SKM-1 treated with dmso at 0.1 percent for 144 hours (cell line): Measurements from ENCODE around the gene FER.
"Not testable (repeated sequence)": the region's sequence is repeated elsewhere in the genome, so short reads cannot be mapped to it uniquely, and the experiment has no call there.

Experiments
- DNase-seq: peaks from one replicate; lab custom pipeline; 2025; ENCODE audit not compliant: unreplicated experiment; lab: John Stamatoyannopoulos, UW

FER gene

DNA sequence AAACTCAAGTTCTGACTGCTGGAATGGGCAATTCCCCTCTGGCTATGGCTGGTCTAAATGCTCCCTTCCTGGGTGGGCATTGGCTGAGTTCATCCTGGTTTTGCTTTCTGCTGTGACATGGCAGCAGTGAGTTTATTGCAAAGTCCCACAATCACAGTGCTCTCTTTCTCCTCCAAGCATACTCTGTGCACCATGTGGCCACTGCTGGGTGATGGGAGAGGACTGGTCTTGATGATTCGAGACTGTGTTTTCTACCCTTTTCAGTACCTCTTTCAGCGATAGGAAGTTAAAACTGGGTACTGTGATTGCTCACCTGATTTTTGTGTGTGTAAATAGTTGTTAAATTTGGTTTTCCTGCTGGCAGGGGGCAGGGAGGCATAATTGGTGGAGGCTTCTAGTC, 49.7 kb downstream of the FER start:
- DNase-seq: no peak

DNA sequence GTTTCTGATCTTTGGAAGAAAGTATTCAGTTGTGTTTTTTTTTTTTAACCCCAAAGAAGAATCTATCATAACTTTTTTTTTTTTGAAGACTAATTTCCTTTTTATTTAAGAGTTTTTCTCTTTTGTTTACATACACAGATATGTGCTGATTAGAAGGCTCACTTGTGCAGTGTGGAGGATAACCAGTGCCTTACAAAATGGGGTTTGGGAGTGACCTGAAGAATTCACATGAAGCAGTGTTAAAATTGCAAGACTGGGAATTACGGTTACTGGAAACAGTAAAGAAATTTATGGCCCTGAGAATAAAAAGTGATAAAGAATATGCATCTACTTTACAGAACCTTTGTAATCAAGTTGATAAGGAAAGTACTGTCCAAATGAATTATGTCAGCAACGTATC, 50.3 kb downstream of the FER start:
- no peak for DNase-seq

DNA sequence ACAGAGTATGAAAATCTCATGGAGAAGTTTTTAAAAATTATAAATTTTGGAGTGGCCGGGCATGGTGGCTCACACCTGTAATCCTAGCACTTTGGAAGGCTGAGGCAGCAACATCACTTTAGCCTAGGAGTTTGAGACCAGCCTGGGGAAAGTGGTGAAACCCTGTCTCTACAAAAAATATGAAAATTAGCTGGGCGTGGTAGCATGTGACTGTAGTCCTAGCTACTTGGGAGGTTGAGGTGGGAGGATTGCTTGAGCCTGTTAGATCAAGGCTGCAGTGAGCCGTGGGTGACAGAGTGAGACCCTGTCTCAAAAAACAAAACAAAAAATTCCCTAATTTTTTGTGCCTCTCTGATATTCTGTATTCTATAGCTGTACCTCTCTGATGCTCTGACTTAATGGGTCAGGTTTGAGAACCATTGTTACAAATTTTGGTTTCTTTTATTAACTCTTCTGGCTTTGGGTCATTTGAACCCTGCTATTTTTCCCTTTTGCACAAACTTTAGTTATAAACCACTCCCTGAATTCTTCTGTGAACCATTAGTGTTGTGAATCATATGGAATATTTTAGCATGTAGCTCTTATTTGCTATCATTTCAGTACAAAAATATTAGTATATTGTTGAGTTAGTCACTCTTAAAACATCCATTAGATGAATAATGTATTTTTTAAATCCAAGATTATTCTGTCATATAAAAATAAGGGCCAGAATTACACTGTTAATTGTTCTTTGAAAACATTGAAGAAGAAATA, 51.0 kb downstream of the FER start:
- no peak for DNase-seq

DNA sequence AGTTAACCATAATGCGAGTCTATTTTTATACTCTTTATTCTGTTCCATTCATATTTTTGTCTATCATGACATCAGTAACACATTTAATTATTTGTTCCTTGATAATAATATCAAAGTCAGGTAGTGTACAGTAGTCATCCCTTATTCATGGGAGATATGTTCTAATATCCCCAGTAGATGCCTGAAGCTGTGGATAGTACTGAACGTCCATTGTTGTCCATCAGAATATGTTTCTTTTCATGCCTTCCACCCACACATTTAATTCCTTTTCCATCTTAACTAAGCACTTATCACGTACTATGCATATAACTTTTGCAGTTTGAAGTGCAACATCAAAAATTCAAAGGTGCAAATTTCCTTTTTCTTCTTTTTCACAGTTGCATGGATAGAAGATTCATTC, 53.6 kb downstream of the FER start:
- no peak for DNase-seq

DNA sequence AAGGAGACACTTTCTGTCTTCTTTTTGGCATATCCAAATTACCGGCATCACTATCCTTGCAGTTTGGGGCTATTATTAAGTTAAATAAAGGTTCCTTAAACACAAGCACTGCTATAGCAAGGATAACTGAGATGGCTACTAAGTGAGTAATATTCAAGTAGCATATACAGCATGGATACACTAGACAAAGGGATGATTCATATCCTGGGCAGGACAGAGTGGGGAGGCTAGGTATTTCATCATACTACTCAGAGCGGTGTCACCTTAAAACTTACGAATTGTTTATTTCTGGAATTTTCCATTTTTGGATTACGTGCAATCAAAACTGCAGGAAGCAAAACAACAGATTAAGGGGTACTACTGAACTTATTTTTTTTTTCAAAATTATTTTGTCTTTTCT, 54.1 kb downstream of the FER start:
- DNase-seq: peak; percentile 1

DNA sequence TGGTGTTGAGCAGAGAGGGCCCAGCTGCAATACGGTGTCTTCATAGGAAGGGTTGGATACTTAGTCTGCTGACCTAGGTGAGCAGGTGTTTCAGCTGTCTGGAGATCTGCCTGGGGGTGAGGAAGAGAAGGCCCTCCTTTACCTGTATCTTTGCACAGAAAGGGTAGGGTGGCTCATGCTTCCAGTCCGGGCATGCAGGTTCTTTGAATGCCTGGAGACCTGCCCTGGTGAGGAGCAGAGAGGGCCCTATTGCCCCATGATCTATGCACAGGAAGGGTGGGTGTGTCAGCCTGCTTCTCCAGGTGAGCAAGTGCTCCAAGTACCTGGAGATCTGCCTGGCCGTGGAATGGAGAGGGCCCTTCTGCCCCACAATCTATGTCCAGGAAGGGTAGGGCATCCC, 63.0 kb downstream of the FER start:
- DNase-seq: no peak

DNA sequence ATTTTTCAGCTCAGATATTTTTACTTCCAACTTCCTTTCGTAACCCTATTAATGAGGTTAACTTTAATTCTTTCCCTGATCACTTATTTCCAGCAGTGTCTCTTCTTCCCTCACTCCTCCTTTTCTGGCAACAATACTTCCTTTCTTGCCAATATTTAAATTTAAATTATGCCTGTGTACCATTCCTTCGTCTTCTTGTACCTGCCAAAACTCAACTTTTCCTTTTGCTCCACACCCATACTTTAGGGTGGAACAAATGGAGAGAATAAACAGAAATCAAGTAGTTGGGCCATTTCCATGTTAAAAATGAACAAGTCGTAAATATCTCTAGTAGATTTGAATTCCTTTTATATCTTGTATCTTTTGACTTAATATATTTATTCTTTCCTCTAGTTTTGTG, 66.0 kb downstream of the FER start:
- DNase-seq: no peak

DNA sequence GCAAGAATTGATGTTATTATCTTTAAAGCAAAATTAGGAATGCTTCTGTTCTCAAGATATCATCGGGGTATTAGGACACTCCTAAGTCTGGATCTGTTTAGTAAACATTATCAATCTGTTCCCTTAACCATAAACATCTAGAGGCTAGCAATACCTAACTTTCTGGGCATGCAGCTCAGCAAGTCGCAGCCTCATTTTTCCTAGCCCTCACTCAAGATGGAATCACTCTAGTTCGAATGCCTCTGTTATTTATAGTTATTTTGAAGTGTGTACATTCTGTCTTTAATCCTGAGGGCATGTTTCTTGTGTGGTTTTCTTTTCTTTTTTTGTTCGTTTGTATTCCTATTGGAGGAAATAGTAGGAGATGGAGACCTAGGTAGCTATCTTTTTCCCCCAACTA, 66.9 kb downstream of the FER start:
- DNase-seq: no peak

DNA sequence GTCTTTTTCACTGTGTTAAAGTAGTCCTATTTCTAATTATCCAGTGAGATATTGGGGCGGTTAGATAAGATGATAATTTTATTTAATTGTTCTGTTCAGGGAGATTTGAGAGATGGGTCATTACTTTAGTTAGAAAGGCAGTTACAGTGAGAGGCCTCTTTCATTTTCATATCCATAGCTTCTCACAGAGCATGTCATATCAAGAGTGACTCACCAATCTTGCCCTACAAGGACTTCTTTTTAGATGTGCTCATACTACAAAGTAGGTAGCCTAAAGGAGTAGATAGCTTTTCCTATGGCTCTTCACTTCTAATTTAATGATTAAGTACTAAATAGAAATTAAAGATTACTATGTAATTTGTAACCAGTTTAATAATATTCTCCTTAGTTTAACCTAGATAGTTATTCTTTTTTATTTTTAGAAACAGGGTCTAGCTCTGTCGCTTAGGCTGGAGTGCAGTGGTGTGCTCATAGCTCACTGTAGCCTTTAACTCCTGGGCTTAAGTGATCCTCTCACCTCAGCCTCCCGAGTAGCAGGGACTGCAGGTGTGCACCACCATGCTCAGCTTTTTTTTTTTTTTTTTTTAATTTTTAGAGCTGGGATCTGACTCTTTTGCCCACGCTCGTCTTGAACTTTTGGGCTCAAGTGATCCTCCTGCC, 71.0 kb downstream of the FER start:
- no peak for DNase-seq

DNA sequence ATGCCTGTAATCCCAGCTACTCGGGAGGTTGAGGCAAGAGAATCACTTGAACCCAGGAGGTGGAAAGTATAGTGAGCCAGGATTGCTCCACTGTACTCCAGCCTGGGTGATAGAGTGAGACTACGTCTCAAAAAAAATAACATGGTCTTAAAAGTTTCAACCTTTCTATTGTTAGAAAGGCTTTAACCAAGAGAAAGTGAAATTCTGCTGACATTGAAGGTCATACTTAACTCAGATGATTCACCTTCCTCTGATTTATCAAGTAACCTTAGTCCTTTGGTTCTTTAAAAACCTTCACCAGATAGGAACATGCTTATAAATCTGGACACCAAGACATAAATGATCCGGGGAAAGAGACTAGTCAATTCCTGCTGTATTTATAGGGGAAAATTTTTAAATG, 73.3 kb downstream of the FER start:
- DNase-seq: no peak

DNA sequence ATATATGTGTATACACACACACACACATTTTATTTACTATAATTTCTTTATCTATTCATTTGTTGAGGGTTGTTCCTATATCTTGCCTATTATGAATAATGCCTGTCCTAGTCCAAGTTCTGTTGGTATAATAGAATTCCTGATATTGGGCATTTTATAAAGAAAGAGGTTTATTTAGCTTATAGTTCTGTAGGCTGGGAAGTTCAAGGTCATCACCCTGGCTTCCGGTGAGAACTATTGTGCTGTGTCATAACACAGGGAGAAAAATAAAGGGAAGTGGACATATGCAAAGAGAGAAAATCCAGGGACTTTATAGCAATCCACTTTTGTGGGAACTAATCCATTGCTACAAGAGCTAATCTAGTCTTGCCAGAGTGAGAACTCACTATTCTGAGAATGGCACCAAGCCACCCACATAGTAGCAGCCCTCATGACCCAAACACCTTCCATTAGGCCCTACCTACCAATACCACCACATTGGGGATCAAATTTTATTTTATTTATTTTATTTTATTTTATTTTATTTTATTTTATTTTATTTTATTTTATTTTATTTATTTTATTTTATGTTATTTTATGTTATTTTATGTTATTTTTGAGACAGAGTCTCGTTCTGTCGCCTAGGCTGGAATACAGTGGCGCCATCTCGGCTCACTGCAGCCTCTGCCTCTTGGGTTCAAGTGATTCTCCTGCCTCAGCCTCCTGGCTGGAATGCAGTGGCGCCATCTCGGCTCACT, 74.7 kb downstream of the FER start:
- no peak for DNase-seq

DNA sequence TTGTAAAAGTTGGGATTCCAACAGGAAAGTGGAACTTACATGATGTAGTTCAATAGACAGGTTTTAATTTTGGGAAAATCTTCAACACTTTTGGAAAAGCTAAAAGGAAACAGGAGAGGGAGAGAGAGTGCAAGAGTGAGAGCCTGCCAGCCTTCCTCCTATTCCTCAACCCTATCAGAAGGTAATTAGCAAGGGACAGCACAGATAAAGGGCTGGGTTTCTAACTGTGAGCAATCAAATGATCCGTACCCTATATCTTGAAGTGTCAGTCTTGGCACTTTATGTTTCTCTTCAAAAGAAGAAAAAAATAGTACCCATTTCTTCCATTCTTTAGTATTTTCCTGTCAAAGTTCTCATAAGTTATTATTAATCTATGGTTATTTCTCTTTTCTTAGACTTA, 79.4 kb downstream of the FER start:
- DNase-seq: no peak

DNA sequence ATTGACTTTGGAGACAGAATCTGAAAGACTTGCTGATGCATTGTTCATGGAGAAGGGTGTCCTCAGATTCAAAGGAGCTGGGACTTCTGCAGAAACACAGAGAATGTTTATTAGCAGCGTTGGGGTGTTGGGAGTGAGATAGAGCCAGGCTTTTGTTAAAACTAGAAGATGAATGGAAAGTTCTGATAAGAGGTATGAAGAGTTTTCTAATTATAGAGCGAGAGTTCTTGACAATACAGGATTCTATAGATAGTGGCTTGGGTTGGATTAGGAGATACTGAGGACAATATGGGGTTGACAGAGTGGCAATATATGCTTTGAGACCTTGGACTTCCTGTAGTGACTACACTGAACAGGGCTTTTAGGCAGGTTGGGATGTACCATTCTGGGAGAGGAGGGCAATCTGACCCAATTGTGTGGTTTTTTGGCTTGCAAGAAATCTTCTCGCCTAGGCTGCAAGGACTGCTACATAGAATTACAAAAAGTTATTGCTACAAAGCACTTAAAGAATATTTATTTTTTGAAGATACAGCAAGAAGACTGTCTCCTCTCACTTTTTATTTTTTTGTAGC, 83.1 kb downstream of the FER start:
- no peak for DNase-seq

DNA sequence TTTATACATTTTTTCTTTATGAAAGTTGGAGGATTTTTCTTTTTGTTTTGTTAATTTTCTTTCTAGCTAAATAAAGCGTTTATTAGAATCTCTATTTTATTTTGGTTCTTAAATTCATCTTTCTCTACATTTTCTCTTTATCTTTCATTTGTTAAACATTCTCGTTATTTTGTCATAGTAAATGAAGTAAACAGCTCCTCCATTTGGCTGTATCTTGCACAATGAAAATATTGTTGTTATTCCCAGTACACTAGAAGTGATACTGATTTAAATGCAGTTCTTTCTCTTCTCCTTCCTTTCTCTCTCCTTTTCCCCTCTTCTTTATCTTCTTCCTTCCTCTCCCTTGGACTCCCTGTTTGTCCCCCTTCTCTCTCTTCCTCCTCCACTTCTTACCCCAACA, 88.8 kb downstream of the FER start:
- no peak for DNase-seq

DNA sequence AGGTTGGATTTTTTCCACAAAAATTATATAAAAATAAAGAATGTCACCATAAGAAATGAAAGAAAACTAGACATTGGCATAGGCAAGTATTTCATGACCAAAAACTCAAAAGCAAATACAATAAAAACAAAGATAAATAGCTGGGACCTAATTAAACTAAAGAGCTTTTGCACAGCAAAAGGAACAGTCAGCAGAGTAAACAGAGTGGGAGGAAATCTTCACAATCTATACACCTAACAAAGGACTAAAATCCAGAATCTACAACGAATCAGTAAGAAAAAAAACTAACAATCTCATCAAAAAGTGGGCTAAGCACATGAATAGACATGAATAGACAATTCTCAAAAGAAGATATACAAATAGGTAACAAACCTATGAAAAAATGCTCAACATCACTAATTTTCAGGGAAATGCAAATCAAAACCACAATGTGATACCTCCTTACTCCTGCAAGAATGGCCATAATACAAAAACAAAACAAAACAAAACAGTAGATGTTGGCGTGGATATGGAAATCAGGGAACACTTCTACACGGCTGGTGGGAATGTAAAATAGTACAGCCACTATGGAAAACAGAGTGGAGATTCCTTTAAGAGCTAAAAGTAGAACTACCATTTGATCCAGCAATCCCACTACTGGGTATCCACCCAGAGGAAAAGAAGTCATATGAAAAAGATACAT, 94.7 kb downstream of the FER start:
- not testable (repeated sequence) for DNase-seq

DNA sequence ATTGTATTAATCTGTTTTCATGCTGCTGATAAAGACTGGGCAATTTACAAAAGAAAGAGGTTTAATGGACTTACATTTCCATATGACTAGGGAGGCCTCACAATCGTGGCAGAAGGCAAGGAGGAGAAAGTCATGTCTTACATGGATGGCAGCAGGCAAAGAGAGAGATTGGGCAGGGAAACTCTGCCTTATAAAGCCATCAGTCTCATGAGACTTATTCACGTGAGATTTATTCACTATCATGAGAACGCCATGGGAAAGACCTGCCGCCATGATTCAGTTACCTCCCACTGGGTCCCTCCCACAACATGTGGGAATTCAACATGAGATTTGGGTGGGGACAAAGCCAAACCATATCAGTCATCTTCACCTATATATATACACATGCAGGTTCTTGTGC, 103.4 kb downstream of the FER start:
- DNase-seq: not testable (repeated sequence)

DNA sequence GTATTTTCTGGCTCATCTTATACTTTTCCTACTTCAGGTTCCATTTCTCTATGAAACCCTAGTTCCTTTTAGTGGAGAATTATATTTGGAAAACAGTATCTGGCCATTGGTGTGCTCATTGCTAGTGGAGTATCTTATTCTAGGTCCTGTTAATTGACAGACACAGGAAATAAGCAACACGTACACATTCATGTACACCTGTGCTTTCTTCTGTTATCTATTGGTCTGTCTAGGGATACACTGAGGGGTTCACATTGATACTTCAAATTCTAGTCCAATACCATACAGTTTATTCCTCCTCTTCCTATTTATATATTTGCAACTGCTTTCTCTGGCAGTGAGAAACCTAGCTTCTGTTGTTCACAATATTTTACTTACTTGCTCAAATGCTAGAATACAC, 110.2 kb downstream of the FER start:
- DNase-seq: no peak

DNA sequence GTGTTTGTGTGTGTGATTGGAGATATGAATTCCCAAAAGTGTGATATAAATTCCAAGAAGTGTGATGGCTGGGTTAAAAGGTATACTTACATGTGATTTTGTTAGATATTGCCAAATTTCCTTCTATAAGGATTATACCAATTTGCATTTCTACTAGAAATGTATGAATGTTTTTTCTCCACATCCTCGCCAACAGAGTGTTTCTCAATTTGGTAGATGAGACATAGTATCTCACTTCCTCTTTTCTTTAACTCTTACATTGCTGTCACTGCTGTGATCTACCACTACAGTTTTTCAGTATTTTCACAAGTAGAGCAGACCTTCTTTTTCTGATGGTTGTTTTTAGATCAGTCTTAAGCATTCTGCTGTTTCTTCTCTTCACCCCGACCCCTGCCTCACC, 111.3 kb downstream of the FER start:
- DNase-seq: peak; percentile 90

DNA sequence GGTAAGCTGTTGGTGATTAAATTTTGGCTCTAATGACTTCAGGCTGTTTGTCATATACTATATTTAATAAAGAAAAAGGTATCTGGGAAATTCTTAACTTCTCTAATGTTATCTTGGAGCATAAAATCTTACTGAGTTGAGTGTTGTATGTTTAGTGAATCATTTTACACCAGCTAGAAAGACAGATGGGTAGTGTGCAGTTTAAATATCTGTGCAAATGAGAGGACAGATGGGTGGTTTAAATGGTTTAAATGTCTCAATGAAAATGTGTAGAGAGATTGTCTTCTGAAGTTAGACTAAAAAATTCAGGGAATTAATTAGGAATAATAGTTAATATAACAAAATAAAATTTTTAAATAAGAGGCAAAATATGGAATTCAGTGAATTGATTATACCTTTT, 114.5 kb downstream of the FER start:
- DNase-seq: no peak

DNA sequence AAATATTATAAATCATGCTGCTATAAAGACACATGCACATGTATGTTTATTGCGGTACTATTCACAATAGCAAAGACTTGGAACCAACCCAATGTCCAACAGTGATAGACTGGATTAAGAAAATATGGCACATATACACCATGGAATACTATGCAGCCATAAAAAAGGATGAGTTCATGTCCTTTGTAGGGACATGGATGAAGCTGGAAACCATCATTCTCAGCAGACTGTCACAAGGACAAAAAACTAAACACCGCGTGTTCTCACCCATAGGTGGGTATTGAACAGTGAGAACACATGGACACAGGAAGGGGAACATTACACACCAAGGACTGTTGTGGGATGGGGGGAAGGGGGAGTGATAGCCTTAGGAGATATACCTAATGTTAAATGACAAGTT, 118.4 kb downstream of the FER start:
- not testable (repeated sequence) for DNase-seq

DNA sequence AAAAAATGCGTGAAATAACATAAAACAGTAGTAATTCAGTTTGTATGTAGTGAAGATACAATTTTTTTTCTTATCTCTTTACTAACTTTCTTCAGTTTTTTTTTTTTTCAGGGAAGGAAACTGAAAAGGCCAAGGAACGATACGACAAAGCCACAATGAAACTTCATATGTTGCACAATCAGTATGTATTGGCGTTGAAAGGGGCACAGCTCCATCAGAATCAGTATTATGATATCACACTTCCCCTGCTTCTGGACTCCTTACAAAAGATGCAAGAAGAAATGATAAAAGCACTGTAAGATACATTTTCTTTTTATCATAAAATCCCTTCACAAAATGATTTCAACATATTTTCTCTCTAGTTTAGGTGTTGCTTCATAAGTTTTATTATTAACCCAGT, 120.0 kb downstream of the FER start:
- peak; percentile 28 for DNase-seq
